ENCODE results near the gene TAC4.

- no peak for TF ChIP-seq EZH2 (IDR thresholded peaks at IDR 0.05; ENCODE audit: borderline replicate concordance, low read depth, low read length, severe bottlenecking)
- no peak for TF ChIP-seq CTCF (IDR thresholded peaks at IDR 0.05; ENCODE audit: borderline replicate concordance, extremely low read depth, low read length, poor library complexity, severe bottlenecking)
Observed at GRCh38 chr17:49891694-49892389, 44.0 kb upstream of the TAC4 start.
